AG20443 (cell line): ENCODE data around the gene HMCES.

Source experiments
- DNase-seq: peaks from one replicate; pipeline ENCODE4 v3.0.0; 2012; ENCODE audit warnings: low spot score, mixed read lengths

The HMCES gene

DNA sequence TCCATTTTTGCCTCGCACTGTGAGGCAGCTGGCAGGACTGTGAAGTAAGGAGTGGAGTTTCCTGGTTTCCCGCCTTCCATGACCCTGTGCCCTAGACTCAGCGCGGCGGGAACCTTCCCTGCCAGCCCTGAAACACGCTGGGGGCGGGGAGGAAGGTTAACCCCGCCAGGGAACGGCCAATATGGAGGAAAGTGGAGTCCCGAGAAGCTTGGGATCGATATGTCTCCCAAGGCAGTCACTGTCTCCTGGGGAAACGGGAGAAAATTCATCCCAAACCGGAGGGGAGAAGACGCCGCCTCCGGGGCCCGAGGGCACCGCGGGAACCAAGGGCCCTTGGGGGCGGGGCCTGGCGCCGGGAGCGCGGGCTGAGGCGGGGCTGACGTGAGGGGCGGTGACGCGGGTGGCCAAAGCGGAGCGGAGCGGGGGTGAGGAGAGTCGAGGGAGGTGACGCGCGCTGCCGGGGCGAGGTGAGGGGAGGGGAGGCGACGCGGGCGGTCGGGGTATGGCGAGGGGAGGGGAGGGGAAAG, at the start of gene HMCES:
Gene HMCES (plus strand): TSS at position 432 of the 527 bp plus-strand sequence. CDS start 863 bp downstream, outside the sequence.
- DNase-seq, result peak; percentile 97

GRCh38 chr3:129228891-129229585, 49.6 kb upstream of the HMCES start:
- peak; percentile 55 for DNase-seq

GRCh38 chr3:129230311-129231019, 48.2 kb upstream of the HMCES start:
- DNase-seq, result peak; percentile 62

GRCh38 chr3:129231331-129232119, 47.1 kb upstream of the HMCES start:
- no peak for DNase-seq

DNA sequence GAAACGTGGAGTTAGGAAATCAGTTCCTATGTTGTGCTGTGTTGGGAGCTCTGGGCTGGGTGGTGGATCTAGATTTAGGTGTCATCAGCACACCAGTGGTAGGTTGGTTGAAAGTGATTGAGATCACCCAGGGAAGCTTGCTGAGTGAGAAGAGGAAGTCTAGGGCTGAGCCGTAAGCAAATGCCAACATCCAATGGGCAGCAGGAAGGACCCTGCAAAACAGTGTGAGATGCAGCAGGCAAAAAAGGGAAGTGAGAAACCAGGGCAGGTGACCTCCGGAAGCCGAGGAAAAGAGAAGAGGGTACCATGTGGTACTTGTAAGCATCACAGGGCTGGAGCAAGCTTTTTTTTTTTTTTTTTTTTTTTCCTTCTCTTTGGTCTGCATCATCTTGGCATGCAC, 45.1 kb upstream of the HMCES start:
- DNase-seq, result no peak

- no peak for DNase-seq
Observed at GRCh38 chr3:129234441-129234840, 44.2 kb upstream of the HMCES start.

- DNase-seq, result no peak
Observed at GRCh38 chr3:129235344-129235917, 43.2 kb upstream of the HMCES start.

DNA sequence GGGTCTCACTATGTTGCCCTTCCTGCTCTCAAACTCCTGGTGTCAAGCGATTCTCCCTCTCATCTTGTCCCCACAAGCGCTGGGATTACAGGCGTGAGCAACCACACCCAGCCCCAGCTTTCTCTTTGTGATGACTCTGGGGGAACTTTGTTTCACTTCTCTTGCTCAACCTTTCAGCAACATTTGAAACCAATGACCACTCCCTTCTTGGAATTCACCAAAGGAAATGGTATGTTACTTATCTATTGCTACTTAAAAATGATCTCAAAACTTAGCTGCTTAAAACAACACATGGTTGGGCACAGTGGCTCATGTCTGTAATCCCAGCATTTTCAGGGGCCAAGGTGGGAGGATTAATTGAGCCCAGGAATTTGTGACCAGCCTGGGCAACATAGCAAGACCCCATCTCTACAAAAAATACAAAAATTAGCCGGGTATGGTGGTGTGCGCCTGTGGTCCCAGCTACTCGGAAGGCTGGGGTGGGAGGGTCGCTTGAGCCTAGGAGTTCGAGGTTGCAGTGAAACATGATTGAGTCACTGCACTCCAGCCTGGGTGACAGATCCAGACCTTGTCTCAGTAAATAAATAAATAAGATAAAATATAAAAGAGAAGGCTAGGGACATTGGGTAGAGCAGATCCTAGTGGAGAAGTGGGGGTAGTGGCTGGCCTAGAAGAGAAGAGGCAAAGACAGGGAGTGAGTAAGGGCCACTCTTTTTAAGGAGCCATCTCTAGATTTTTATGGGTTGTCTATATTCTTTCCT, 39.5 kb upstream of the HMCES start:
- peak; percentile 73 for DNase-seq

DNA sequence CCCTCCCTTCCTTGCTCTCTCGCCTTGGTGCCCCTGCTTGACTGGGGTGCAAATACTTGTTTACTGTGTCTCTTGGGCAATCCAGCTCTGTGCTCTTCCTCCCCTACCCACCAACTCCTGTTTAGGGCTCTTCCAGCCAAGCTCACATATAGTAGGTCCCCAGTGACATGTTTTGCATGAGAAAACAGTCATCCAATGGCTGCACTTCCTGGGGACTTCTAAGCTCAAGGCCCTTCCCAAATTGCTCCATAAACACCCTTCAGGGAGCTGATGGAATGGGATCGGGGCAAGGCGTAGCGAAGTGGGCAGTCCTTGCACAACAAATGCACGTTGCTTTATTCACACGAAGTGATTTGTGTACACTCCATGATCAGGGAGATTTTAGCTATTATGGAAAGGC, 38.7 kb upstream of the HMCES start:
- DNase-seq, result no peak

- peak; percentile 68 for DNase-seq
Observed at GRCh38 chr3:129240436-129240835, 38.2 kb upstream of the HMCES start.

GRCh38 chr3:129245141-129245540, 33.5 kb upstream of the HMCES start:
- peak; percentile 1 for DNase-seq

GRCh38 chr3:129245641-129246306, 32.9 kb upstream of the HMCES start:
- DNase-seq, result peak; percentile 89

GRCh38 chr3:129246636-129247035, 32.0 kb upstream of the HMCES start:
- no peak for DNase-seq

DNA sequence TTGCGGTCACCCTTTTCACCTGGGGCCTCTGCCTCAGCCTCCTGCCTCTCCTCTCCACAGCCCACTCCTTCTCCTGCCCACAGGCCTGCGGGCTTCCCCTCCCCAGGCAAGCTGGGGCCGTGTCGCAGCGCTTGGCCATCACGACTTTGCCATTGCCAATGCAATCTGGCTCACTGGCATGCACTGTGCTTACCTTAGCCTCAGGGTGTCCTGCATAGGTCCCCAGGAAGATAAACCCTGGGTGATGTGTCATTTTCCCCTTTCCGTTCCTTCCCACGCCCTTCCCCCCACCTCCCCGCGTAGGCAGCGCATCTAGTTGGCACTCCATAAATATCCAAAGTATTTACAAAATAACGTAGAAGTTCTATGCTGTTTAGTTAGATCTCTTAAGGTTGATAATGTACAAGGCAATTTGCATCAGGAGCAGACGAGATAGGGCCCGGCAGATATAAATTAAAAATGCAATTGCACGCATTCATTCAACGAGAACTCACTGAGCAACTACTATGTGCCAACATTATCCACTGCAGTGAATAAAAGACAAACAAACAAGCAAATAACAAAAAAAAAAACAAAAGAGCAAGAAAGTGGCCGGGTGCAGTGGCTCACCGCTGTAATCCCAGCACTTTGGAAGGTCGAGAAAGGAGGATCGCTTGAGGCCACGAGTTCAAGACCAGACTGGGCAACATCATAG, 30.2 kb upstream of the HMCES start:
- DNase-seq, result no peak

- DNase-seq, result peak; percentile 98
Observed at GRCh38 chr3:129249284-129250065, 29.2 kb upstream of the HMCES start, which contains the start of gene COPG1. Gene COPG1, plus strand, starts transcription at chr3:129249606. Its CDS starts 104 bp downstream, at chr3:129249710.

GRCh38 chr3:129252748-129253147, 25.9 kb upstream of the HMCES start:
- no peak for DNase-seq

DNA sequence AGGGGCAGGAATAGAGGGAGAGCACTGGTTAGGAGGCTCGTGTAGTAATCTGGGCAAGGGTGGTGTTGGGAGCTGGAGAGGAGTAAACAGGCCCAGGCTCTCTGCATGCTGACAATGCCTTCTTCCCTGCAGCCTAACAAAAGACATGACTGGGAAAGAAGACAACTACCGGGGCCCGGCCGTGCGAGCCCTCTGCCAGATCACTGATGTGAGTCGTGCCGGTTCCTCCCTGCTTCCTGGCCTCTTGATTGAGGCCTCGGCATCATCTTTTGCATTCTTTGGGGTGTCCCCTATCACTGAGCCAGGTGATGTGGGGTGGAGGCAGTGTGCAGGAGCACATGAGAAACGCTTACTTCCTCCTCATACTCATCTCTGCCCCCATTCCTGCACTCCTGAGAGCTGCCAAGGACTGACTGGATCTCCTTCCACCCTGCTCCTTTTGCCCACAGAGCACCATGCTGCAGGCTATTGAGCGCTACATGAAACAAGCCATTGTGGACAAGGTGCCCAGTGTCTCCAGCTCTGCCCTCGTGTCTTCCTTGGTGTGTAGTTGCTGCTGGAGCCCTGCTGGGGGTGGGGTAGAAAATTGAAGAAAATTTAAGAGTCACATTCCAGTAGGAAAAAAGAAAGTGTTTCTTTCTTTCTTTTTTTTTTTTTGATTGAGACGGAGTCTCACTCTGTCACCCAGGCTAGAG, 24.0 kb upstream of the HMCES start:
- DNase-seq, result no peak

GRCh38 chr3:129256270-129256669, 22.4 kb upstream of the HMCES start:
- no peak for DNase-seq

GRCh38 chr3:129257609-129258008, 21.1 kb upstream of the HMCES start:
- DNase-seq, result no peak
